GM12865 (cell line): ENCODE measurements around the gene FBXO40.

Experiments
- DNase-seq: peaks from one replicate; pipeline ENCODE4 v3.0.0; 2010; ENCODE audit warnings: low read depth
- H3K4me3 ChIP-seq: 2 replicates; pipeline ENCODE4 v1.5.1; 2011; ENCODE audit warnings: mild to moderate bottlenecking, low read depth, low read length, control low read depth
- CTCF ChIP-seq: IDR thresholded peaks from 2 replicates; pipeline ENCODE4 v1.5.1; 2011; ENCODE audit warnings: low read length, control low read depth, low read depth, inconsistent platforms; ENCODE audit not compliant: insufficient read depth; ENCODE audit errors: missing control alignments

FBXO40 gene

GRCh38 chr3:121619691-121620090, 26.5 kb downstream of the FBXO40 start:
- H3K4me3 ChIP-seq, result no peak overlapping the region
- DNase-seq, result no peak
- TF ChIP-seq CTCF, result no peak

- no peak overlapping the region for H3K4me3 ChIP-seq
- TF ChIP-seq CTCF, result no peak
- no peak for DNase-seq
Measured at GRCh38 chr3:121621491-121621890, 28.3 kb downstream of the FBXO40 start.

- DNase-seq, result no peak
- H3K4me3 ChIP-seq, result no peak overlapping the region
- TF ChIP-seq CTCF, result no peak
Measured at GRCh38 chr3:121624147-121624899, 31.1 kb downstream of the FBXO40 start.

- no peak overlapping the region for H3K4me3 ChIP-seq
- no peak for TF ChIP-seq CTCF
- no peak for DNase-seq
Measured at GRCh38 chr3:121626495-121626894, 33.3 kb downstream of the FBXO40 start.

- TF ChIP-seq CTCF, result no peak
- DNase-seq, result no peak
- H3K4me3 ChIP-seq, result no peak overlapping the region
Measured at GRCh38 chr3:121627211-121627610, 34.0 kb downstream of the FBXO40 start.

- DNase-seq, result no peak
- TF ChIP-seq CTCF, result no peak
- no peak overlapping the region for H3K4me3 ChIP-seq
Measured at GRCh38 chr3:121627622-121628021, 34.4 kb downstream of the FBXO40 start.

GRCh38 chr3:121629601-121630000, 36.4 kb downstream of the FBXO40 start:
- H3K4me3 ChIP-seq, result no peak overlapping the region
- no peak for TF ChIP-seq CTCF
- no peak for DNase-seq
